Activated gamma-delta T cell treated with anti-CD3 and anti-CD28 coated beads, Interleukin-2, amount 50 U/mL, for 16 hours (primary cell): ENCODE data around the gene RNGTT.
"Not testable (repeated sequence)": the region's sequence is repeated elsewhere in the genome, so short reads cannot be mapped to it uniquely, and the experiment has no call there.

Source experiments
- DNase-seq: peaks from one replicate; pipeline ENCODE4 v3.0.0-alpha.2; 2020; ENCODE audit warnings: low read depth

RNGTT gene

GRCh38 chr6:88716399-88716798 lies 247.0 kb downstream of the RNGTT start:
- DNase-seq, result not testable (repeated sequence)

DNA sequence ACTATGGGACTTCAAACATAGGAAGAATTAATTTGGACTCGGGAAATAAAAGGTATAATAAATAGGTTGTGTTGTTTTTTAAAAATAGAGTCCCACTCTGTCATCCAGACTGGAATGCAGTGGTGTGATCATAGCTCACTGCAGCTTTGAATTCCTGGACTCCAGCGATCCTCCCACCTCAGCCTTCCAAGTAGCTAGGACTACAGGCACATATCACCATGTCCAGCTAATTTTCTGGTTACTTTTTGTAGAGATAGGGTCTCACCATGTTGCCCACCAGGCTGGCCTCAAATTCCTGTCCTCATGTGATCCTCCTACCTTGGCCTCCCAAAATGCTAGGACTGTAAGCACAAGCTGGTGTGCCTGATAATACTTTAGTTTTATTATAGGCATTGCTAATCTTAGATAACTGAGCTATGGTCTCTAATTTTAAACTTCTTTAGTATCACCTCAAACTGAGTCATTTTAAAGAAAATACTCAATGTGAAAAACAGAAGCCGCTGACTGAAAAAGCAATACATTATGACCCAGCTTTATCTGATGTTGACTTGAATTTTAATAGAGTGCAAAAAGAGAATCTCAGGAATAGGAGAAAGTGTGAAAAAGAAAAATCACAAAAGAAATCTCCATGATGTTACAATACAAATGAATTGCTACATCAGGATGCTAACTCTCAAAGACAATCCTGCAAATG lies 251.0 kb downstream of the RNGTT start:
- DNase-seq, result no peak

GRCh38 chr6:88709819-88710246 lies 253.6 kb downstream of the RNGTT start:
- DNase-seq, result no peak

DNA sequence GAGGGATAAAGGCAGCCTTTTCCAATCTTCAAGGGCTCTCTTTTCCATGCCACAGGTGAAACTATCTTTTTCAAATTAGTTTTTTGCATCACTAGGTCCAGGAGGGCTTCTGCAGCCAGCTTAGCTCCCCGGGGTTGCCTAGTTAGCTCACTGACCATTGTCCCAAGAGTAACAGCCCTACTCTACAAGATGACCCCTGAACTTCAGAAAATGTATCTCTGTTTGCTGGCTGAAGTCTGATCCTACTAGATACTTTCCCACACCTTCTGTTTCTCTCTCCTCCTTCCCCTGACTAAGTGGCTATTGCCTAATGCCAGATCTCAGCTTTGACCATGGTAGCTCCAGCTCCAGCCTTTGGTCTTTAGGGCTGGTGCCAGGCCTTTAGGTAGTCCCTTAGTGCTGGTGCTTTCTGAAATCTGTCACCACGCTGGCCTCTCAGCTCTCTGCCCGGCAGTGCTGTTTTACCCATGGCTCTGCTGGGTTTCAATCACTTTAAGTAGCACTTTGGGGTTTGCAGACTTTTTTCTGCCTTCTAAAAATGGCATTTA lies 255.1 kb downstream of the RNGTT start:
- no peak for DNase-seq

DNA sequence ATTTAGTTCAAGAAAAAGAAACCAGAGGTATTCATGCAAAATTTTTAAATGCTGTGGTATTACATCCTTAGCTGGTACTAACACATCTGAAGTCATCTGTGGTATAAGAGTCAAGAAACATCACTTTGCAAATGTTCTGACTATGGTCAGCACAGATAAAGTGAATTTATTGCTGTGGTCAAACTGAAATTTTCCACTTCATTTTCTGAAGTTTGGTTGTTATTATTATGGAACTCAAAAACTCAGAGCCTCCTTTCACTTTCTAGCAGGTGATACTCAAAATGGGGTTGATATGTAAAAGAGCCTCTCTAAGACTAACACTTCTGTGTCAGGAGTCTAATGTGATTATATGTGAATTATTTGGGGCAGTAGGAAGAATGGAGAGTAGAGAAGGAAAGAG lies 257.8 kb downstream of the RNGTT start:
- no peak for DNase-seq

DNA sequence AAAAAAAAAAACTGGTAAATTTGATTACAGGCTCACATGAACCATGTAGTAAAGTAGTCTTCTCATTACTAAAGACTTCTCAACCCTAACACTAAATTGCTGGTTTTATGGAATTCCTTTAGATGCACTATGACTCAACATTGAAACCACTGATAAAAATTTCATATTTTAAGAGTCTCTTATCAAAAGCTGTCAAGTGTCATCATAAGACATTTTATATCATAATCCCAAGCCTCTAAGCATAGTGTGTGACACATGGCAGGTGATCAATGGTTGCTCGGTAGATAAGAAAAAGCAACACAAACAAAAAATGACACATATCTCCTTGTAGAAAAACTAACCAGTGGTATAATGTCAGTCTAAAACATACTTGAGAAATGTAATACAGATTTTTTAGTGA lies 258.4 kb downstream of the RNGTT start:
- no peak for DNase-seq

DNA sequence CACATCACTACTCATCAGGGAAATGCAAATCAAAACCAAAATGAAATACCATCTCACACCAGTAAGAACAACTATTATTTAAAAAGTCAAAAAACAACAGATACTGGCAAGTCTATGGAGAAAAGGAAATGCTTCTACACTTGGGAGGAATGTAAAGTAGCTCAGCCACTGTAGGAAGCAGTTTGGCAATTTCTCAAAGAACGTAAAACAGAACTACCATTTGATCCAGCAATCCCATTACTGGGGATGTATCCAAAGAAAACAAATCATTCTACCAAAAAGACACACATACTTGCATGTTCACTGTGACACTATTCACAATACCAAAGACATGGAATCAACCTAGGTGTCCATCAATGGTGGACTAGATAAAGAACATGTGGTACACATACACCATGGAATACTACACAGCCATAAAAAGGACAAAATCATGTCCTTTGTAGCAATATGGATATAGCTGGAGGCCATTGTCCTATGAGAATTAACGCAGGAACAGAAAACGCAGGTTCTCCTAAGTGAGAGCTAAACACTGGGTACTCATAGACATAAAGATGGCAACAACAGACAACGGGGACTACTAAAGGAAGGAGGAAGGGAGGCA lies 260.4 kb downstream of the RNGTT start:
- DNase-seq, result no peak

- no peak for DNase-seq
Measured at GRCh38 chr6:88698661-88699060, 264.8 kb downstream of the RNGTT start.

DNA sequence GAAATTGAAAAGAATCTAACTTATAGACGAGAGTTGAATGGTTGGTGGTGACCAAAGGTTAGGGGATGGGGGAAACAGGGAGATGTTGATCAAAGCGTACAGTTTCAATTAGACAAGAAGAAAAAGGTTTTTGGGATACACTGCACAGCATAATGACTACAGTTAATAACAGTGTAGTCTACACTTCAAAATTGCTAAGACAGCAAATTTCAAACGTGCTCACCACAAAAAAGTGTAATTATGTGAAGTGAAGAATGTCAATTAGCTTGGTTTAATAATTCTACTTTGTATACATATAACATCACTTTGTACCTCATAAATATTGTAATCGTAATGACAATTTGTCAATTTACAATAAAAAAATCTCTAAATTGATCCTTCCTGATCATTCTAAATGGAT lies 267.5 kb downstream of the RNGTT start:
- no peak for DNase-seq

- no peak for DNase-seq
Measured at GRCh38 chr6:88683734-88684133, 279.7 kb downstream of the RNGTT start.

DNA sequence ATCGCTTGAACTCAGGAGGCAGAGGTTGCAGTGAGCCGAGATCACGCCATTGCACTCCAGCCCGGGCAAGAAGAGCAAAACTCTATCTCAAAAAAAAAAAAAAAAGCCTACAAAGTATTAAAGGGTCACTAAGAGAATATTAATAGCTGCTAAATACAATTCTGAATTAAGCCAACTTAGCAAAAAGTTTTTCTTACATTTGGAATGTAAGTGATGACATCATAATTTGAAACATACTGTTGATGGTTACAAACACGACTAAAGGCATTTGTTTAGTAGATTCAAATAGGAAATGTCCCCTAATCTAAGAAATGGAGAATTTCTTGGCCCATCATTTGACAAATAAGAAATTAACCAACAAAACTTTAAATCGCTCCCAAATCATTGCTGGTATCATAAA lies 282.8 kb downstream of the RNGTT start:
- no peak for DNase-seq

DNA sequence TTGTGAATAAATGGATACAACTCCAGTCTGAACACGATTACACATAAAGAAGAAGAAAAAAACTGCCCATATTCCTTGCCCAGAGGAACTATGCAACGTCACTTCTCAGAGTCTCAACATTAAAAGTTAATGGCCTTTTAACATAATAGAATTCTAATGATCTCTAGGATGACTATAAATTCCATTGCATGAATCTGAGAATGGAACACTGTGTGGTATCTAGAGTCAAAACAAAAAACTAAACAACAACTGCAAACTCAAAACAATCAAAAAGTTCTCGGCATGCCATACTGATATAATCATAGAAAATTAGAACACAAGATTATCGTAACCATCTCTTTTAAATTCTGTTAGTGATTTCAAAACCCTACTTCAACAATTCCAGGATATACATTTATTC lies 283.6 kb downstream of the RNGTT start:
- no peak for DNase-seq

GRCh38 chr6:88677356-88677755 lies 286.1 kb downstream of the RNGTT start:
- no peak for DNase-seq

- DNase-seq, result no peak
Measured at GRCh38 chr6:88671624-88672023, 291.8 kb downstream of the RNGTT start.

- DNase-seq, result no peak
Measured at GRCh38 chr6:88670369-88670768, 293.0 kb downstream of the RNGTT start.

- no peak for DNase-seq
Measured at GRCh38 chr6:88669475-88669874, 293.9 kb downstream of the RNGTT start.

- DNase-seq, result no peak
Measured at GRCh38 chr6:88666901-88667300, 296.5 kb downstream of the RNGTT start.

- no peak for DNase-seq
Measured at GRCh38 chr6:88665131-88665530, 298.3 kb downstream of the RNGTT start.

GRCh38 chr6:88663801-88664200 lies 299.6 kb downstream of the RNGTT start:
- no peak for DNase-seq

GRCh38 chr6:88662653-88663174 lies 300.7 kb downstream of the RNGTT start:
- DNase-seq, result no peak

- DNase-seq, result no peak
Measured at GRCh38 chr6:88662163-88662580, 301.2 kb downstream of the RNGTT start.

- DNase-seq, result no peak
Measured at GRCh38 chr6:88661136-88661535, 302.3 kb downstream of the RNGTT start.

GRCh38 chr6:88655586-88655985 lies 307.8 kb downstream of the RNGTT start:
- no peak for DNase-seq

DNA sequence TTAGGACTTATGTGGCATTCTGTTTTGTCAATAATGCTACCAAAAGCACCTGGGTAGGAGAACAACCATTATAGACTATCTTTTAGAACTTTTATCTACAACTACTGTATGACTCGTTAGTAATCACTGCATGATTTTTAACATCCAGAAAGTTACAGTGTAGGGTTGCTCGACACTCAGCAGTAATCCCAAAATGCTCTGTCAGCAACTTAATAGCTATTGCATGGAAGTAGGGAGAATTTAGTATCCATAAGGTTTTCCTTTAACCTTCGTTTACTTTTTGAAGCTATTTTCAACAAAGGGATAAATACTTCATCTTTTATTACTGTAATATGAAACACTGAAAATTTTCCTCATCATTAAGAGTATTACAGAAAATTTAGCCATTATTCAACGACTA lies 309.5 kb downstream of the RNGTT start:
- DNase-seq, result no peak
